Epithelial cell of proximal tubule (primary cell): Measurements from ENCODE around the gene CTXN1. TPM values are rescaled to one million over a fixed set of nuclear protein-coding genes. Genes with fewer than 3 reads are reported as not detected.

Experiments
- DNase-seq: peaks from one replicate; pipeline ENCODE4 v3.0.0-alpha.2; 2011; ENCODE audit warnings: low read depth
- H3K4me3 ChIP-seq: 2 replicates; pipeline ENCODE4 v1.5.1; 2011; ENCODE audit warnings: low read depth, mild to moderate bottlenecking, low read length
- total RNA-seq: library from RNA; depleted of rRNA; stranded (reverse); fragments of >200 nt; gene quantifications from 2 replicates; pipeline ENCODE4 v1.2.3, GENCODE V29; 2015
- TF ChIP-seq, protein P1 (sequence below): conservative IDR thresholded peaks from 2 replicates; pipeline ENCODE4 v1.5.1; 2012; ENCODE audit warnings: low read depth, mild to moderate bottlenecking, low read length

CTXN1 gene
- total RNA-seq, 1 donor from 2014 or later: 42.8 TPM

DNA sequence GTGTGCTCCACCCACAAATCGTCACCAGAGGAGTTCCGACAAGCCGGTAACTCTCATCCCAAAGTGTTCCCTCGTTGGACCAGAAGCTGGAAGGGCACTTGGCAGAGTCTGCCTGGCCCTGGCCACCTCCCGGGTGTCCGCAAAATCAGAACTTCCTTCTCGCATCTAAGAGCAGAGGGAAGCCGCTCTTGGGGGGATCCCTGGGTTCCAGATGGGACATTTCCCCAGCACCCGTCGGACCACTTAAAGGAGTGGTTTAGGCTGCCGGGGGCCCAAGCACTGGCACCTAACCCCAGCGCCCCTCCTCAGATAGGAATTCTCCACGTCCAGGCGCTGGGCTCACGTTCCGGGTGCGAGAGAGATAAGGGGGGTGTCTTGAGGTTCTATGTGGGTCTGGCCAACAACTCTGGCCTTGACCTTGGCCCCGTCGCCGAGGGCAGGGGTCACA, 23.1 kb downstream of the CTXN1 start:
- peak overlapping the region; percentile 72 for H3K4me3 ChIP-seq
- no peak for DNase-seq
- TF ChIP-seq, protein P1, sequence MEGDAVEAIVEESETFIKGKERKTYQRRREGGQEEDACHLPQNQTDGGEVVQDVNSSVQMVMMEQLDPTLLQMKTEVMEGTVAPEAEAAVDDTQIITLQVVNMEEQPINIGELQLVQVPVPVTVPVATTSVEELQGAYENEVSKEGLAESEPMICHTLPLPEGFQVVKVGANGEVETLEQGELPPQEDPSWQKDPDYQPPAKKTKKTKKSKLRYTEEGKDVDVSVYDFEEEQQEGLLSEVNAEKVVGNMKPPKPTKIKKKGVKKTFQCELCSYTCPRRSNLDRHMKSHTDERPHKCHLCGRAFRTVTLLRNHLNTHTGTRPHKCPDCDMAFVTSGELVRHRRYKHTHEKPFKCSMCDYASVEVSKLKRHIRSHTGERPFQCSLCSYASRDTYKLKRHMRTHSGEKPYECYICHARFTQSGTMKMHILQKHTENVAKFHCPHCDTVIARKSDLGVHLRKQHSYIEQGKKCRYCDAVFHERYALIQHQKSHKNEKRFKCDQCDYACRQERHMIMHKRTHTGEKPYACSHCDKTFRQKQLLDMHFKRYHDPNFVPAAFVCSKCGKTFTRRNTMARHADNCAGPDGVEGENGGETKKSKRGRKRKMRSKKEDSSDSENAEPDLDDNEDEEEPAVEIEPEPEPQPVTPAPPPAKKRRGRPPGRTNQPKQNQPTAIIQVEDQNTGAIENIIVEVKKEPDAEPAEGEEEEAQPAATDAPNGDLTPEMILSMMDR: no peak

DNA sequence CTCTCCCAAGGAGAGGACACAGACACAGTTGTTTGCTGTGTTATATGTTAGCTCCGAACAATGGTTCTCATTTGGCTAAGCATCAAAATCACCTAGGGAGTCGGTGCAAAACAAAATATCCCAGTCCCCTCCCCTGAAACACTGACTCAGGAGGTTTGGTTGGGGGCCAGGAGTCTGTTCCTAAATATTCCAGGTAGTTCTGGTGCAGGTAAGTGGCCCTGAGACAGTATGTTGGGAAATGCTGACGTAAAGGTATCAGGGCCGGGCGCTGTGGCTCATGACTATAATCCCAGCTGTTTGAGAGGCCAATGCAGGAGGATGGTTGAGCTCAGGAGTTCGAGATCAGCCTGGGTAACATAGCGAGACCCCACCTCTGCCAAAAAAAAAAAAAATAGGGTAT, 24.6 kb downstream of the CTXN1 start:
- TF ChIP-seq, protein P1: no peak
- H3K4me3 ChIP-seq: no peak overlapping the region
- no peak for DNase-seq

DNA sequence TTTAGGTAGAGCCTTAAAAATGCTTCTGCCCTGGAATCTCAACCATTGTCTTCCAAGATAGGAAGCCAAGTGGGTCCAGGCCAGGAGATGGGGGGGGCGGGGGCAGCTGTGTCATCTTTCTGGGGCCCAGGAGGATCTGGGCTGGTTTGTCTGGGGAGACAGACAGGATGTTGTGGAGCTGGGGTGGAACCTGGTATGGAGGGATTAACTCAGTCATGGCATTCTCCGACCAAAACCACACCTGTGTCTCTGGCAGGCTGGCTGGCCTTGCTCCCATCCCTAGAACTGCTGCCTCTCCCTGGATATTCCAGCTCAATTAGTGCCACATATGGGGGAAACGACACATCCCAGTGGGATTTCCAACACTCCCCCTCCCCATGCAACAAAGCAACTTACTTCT, 25.0 kb downstream of the CTXN1 start:
- TF ChIP-seq, protein P1: no peak
- no peak overlapping the region for H3K4me3 ChIP-seq
- no peak for DNase-seq

DNA sequence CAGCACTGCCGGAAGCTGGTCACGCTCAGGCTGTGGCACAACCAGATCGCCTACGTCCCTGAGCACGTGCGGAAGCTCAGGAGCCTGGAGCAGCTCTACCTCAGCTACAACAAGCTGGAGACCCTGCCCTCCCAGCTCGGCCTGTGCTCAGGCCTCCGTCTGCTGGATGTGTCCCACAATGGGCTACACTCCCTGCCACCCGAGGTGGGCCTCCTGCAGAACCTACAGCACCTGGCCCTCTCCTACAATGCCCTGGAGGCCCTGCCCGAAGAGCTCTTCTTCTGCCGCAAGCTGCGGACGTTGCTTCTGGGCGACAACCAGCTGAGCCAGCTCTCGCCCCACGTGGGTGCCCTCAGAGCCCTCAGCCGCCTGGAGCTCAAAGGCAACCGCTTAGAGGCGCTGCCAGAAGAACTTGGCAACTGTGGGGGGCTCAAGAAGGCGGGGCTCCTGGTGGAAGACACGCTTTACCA, 25.5 kb downstream of the CTXN1 start:
- no peak for DNase-seq
- TF ChIP-seq, protein P1: no peak
- H3K4me3 ChIP-seq: no peak overlapping the region

DNA sequence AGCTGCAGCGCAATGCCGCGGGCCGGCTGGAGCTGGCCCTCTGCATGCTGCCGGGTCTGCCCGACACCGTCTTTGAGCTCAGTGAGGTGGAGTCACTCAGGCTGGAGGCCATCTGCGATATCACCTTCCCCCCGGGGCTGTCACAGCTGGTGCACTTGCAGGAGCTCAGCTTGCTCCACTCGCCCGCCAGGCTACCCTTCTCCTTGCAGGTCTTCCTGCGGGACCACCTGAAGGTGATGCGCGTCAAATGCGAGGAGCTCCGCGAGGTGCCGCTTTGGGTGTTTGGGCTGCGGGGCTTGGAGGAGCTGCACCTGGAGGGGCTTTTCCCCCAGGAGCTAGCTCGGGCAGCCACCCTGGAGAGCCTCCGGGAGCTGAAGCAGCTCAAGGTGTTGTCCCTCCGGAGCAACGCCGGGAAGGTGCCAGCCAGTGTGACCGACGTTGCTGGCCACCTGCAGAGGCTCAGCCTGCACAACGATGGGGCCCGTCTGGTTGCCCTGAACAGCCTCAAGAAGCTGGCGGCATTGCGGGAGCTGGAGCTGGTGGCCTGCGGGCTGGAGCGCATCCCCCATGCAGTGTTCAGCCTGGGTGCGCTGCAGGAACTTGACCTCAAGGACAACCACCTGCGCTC, 26.1 kb downstream of the CTXN1 start:
- no peak for DNase-seq
- no peak overlapping the region for H3K4me3 ChIP-seq
- TF ChIP-seq, protein P1: no peak

DNA sequence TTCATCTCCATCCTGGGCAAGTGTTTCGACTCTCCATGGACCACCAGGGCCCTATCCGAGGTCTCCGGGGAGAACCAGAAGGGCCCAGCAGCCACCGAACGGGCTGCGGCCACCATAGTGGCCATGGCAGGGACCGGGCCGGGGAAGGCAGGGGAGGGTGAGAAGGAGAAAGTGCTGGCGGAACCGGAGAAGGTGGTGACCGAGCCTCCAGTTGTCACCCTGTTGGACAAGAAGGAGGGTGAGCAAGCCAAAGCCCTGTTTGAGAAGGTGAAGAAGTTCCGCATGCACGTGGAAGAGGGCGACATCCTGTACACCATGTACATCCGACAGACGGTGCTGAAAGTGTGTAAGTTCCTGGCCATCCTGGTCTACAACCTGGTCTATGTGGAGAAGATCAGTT, 27.0 kb downstream of the CTXN1 start:
- TF ChIP-seq, protein P1: no peak
- H3K4me3 ChIP-seq: no peak overlapping the region

DNA sequence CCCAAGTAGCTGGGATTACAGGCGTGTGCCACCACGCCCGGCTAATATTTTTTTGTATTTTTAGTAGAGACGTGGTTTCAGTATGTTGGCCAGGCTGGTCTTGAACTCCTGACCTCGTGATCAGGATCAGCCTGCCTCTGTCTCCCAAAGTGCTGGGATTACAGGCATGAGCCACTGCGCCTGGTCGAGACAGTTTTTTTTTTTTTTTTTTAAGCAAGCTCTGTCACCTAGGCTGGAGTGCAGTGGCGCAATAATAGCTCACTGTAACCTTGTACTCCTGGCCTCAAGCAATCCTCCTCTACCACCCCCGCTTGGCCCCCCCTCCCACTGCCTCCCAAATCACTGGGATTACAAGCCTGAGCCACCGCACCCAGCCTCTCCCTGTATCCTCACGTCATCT, 28.6 kb downstream of the CTXN1 start:
- DNase-seq: no peak
- TF ChIP-seq, protein P1: no peak
- no peak overlapping the region for H3K4me3 ChIP-seq

More for the DNA sequence above, 27.0 kb downstream of the CTXN1 start:
- DNase-seq: no peak
